ENCODE measurements around the gene WHAMM.

DNA sequence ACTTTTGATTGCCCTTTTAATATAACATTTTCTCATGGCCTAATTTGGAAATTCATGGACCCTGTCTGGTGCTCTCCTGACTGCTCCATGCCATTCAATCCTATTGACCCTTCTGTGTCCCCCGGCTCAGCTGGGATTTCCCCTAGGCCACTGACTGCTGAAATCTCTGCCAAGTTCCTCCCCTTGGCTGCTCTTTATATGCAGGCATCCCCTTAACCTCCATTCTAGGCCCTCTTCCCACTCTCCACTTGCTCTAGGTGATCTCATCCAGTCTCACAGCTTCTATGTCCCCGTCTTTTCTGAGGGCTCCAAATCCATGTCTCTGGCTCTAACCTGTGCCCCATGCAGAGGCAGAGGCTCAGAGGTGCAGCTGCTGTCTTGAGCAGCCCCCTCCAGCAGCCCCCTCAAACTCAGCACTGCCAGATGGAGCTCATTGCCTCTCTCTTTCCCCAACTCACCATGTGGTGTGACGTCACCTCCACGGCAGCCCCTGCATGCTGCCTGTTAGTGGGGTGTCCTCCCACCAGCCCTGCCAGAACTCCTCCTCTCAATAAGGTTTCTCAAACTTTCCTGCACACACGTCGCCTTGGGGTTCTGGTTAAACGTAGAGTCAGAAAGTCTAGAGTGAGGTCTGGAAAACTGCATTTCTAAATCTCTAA lies 10.1 kb upstream of the WHAMM start:
- TF ChIP-seq EZH2phosphoT487 (IDR thresholded peaks at IDR 0.05; ENCODE audit: insufficient read depth, low read depth) (no peak), EZH2 (IDR thresholded peaks at IDR 0.05; ENCODE audit: insufficient read depth, poor library complexity, severe bottlenecking) (no peak)
